Effector memory CD4-positive, alpha-beta T cell (primary cell): Measurements from ENCODE around the gene STAP2.

Experiments
- DNase-seq, 3 donors: peaks; one replicate each; pipeline ENCODE4 v3.0.0-alpha.2; 2020
- H3K27ac ChIP-seq: 2 replicates; pipeline ENCODE4 v1.7.0; 2013; ENCODE audit warnings: mild to moderate bottlenecking, low read length, moderate library complexity; ENCODE audit not compliant: insufficient read depth, poor library complexity, severe bottlenecking
- H3K27me3 ChIP-seq: replicated peaks from 2 replicates; pipeline ENCODE4 v1.7.0; 2013; ENCODE audit warnings: mild to moderate bottlenecking, low read length; ENCODE audit not compliant: insufficient read depth, control insufficient read depth, poor library complexity, severe bottlenecking
- H3K36me3 ChIP-seq: 2 replicates; pipeline ENCODE4 v1.7.0; 2013; ENCODE audit warnings: mild to moderate bottlenecking, low read length, moderate library complexity; ENCODE audit not compliant: control insufficient read depth, insufficient read depth
- H3K4me1 ChIP-seq: 2 replicates; pipeline ENCODE4 v1.7.0; 2013; ENCODE audit warnings: low read length, mild to moderate bottlenecking; ENCODE audit not compliant: control insufficient read depth, insufficient read depth, poor library complexity, severe bottlenecking
- H3K4me3 ChIP-seq: 2 replicates; pipeline ENCODE4 v1.7.0; 2013; ENCODE audit warnings: low read length, low read depth, mild to moderate bottlenecking; ENCODE audit not compliant: insufficient read depth, poor library complexity, severe bottlenecking
- H3K9me3 ChIP-seq: 2 replicates; pipeline ENCODE4 v1.7.0; 2013; ENCODE audit warnings: mild to moderate bottlenecking, low read length, moderate library complexity; ENCODE audit not compliant: control insufficient read depth

Gene STAP2

DNA sequence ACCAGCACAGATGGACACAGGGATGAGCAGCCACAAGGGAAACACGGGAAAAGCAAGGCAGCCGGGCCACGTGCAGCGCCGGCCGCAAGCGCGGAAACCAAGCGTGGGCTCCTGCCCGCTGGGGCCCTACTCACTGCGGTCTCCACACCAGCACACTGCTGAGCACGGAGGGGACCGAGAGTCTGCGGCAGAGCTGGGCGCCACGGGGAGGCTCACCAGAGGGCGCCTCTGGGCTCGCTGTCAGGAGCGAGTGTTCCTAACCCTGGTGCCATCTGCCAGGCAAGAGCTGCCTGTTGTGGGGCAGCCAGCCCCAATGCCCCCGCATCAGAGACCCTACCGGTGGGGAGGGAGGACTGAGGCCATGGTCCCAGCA is 31.2 kb upstream of the STAP2 start:
- H3K9me3 ChIP-seq: no peaks in the 10 kb centered on the region
- peak overlapping the region; percentile 76 for H3K4me3 ChIP-seq
- peaks cover 49% of the 10 kb centered on the region for H3K4me1 ChIP-seq
- H3K27me3 ChIP-seq: no peaks in the 10 kb centered on the region
- peaks cover 18% of the 10 kb centered on the region for H3K36me3 ChIP-seq
- H3K27ac ChIP-seq: peak overlapping the region; percentile 79
- DNase-seq: peak; percentile 56 to 61 (median 60)

DNA sequence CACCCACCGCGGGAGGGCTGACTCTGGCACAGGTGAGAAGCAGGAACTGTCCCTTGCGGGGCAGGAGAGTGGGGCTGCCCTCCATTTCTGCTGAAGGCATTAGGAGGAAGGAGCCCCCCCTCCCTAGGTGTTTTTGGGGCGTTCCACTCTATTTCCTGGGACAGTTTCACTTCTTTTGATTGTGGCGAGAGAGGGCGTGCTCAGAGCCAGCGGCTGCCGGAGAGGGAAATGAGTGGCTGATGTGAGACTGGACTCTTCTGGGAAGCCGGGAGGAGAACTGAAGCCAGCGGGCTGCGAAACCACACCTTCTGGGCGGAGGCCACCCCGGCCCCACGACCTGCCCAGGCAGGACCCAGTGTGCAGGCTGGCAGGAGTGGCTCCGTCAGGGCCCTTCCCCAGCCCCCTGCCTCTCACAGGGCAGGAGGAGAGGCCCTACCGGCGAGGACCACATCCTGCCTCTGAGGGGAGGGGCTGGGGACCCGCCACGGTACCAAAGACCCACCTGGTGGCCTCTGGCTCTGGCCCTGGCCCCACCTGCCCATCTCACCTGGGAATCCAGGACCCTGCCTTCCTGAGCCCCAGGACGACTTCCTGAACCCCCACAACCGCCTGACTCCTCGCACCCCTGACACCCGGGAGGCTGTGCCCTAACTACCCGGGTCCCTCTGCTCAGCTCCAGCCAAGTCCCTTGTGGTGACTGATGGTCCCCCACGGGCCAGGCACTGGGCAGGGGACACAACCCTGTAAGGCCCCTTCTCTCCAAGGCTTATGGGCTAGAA is 30.7 kb upstream of the STAP2 start:
- Histone ChIP-seq H3K9me3 (no peaks in the 10 kb centered on the region), H3K4me3 (peak overlapping the region; percentile 76), H3K36me3 (peaks cover 19% of the 10 kb centered on the region), H3K4me1 (peaks cover 43% of the 10 kb centered on the region), H3K27ac (peak overlapping the region; percentile 79), H3K27me3 (no peaks in the 10 kb centered on the region)
- peak; percentile 65 to 71 (median 68) for DNase-seq

DNA sequence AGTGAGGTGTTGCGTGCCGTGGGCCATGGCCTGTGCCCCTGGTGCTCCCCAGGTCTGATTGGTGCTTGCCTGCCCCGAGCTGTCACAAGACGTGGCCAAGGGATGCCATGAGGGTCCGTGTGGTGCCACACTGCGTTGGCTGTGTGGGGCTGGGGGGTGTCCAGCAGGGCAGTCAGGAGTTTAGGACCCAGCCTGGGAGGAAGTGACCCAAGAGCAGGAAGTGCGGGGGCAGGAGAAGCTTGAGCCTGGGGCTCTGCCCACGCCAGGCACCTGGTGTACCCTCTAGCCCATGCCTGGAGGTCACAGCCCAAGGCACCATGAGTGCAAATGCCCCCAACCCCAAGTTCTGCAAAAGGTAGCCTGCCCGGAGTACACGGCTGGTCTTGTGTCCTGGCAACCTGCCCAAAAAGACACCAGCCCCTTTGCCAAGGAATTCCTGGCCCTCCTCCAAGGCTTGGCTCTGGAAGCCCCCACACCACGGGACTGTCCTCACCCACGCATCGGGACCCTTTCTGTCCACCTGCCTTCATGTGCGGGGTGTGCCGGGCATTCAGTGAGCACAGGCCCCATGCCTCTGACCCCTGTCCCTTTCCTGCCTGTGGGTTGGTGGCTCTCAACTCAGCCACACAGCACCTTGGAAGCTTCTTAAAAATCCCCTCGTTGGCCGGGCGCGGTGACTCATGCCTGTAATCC is 29.6 kb upstream of the STAP2 start:
- Histone ChIP-seq H3K4me1 (peaks cover 41% of the 10 kb centered on the region), H3K36me3 (peaks cover 29% of the 10 kb centered on the region), H3K9me3 (no peaks in the 10 kb centered on the region), H3K4me3 (no peak overlapping the region), H3K27me3 (no peaks in the 10 kb centered on the region), H3K27ac (peak overlapping the region; percentile 79)
- DNase-seq: no peak

DNA sequence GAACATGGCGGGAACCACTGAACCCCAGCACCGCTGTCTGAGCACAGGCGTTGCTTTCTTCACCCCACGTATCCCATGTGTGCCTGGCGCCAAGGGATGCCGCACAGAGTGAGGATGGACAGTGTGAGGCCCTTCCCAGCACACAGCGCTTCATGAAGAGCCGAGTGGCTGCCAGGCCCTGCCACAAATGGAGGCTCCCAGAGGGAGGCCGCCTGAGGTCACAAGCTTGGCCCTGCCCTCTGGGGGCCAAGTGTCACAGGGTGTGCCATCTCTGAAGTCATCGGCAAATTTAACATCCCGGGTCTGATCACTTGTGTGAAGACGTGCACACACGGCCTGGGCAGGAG is 29.1 kb upstream of the STAP2 start:
- Histone ChIP-seq H3K4me1 (peaks cover 38% of the 10 kb centered on the region), H3K4me3 (no peak overlapping the region), H3K27me3 (no peaks in the 10 kb centered on the region), H3K36me3 (peaks cover 34% of the 10 kb centered on the region), H3K27ac (peak overlapping the region; percentile 79), H3K9me3 (no peaks in the 10 kb centered on the region)
- DNase-seq: no peak

DNA sequence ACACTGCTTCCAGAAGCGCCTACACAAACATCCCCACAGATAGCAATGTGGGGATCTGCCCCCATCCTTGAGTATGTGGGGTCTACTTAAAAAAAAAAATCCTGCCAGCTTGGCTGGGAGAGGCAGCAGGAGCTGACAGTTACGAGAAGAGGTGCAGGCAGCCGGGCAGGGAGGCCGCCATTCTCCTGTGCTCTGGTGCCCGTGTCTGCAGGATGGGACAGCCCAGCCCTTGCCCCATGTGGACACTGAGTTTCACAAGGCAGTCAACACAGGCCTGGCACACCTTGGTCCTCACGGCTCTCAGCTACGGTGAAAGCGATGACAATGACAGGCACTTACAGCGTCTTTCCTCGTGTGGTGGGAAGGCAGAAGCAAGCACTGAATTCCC is 28.7 kb upstream of the STAP2 start:
- no peak for DNase-seq
- no peaks in the 10 kb centered on the region for H3K27me3 ChIP-seq
- H3K36me3 ChIP-seq: peaks cover 38% of the 10 kb centered on the region
- no peak overlapping the region for H3K4me3 ChIP-seq
- no peaks in the 10 kb centered on the region for H3K9me3 ChIP-seq
- no peak overlapping the region for H3K27ac ChIP-seq
- H3K4me1 ChIP-seq: peaks cover 34% of the 10 kb centered on the region

DNA sequence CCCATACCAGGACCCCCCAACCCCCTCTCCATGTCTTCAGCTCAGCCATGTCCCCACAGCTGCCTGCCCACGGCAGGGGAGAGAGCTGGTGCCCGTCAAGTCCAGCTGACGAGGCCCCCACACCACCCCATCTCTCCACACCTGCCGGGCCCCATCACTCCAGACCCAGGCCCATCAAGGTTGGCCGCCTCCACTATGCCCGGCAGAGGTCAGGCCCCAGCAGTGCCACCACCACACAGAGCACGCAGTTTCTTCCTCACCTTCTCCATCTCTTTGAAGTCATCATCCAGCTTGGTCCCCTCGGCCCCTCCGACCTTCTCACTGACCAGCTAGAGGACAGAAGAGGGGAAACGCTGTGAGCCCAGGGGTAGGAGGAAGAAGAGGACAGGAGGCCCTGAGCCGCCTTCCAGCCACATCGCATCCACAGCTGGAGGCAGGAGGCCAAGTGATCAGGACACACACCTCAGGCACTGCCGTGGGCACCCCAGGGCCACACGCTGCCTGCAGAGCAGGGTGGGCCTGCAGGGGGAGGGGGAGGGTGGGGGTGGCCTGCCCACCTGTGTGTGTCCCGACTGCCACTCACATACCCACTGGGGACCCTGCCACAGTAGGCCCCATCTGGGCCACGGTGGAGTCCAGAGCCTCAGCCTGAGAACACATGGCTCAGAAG is 28.2 kb upstream of the STAP2 start:
- Histone ChIP-seq H3K4me1 (peaks cover 31% of the 10 kb centered on the region), H3K36me3 (peaks cover 40% of the 10 kb centered on the region), H3K27ac (no peak overlapping the region), H3K27me3 (no peaks in the 10 kb centered on the region), H3K9me3 (no peaks in the 10 kb centered on the region), H3K4me3 (no peak overlapping the region)
- no peak for DNase-seq

DNA sequence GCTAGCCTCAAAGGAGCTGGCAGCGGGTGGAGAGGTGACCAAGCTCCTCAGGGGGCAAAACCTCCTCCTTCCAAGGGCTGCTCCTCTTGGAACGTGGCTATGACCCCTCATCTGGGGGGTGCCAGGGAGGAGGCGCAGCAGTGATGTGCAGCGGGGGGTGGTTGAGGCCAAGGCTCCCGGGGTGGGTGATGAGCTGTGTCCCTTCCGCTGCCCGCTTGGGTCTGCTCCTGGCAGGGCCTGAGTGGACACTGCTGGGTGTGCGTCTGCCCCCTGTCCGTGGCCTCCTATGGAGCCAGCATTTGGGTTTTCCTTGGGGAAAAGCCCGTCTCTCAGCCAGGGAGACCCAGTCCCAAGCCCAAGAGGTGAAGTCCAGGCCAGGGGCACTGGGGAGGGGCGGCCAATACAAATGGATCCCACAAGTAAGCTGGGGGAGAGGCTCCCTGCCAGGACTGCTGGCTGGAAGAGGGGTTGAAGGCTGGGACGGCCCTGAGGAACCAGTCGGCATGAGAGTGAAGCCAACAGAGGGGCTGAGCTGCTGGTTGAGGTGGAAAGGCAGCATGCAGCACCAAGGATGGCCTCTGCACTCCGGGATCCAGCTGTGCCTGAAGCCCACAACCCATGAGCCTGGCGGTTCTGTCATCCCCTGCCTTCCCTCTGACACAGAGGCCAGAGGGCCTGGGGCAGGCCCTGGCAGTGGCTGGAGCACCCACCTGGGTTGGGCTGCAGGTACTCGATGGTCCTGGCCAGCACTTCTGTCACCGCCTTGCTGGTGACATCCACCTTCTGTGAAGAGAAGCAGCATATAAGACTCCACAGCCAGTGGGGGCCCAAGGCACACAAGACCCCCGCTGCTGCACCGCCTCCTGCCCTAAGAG is 27.4 kb upstream of the STAP2 start:
- Histone ChIP-seq H3K9me3 (no peaks in the 10 kb centered on the region), H3K36me3 (peaks cover 48% of the 10 kb centered on the region), H3K4me1 (peaks cover 30% of the 10 kb centered on the region), H3K4me3 (no peak overlapping the region), H3K27me3 (no peaks in the 10 kb centered on the region), H3K27ac (no peak overlapping the region)
- DNase-seq: no peak

DNA sequence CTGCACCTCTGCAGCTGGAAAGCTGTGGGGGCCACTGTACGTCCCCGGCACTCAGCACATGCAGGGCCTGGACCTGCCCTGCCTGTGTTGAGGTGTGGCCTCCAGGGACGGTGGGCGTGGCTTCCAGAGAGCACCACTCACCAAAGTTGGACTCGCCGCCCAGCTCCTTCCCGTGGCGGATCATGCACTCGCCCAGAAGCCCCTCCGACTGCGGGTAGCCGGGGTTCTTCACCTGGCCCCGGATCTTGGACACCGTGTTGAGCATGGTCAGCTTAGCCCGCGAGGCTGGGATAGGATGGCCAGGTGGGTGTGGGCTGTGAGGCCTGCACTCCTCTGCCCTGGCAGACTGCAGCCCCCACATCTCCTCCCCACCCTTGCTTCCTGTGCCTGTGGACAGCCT is 26.7 kb upstream of the STAP2 start:
- Histone ChIP-seq H3K36me3 (peaks cover 55% of the 10 kb centered on the region), H3K27me3 (no peaks in the 10 kb centered on the region), H3K9me3 (no peaks in the 10 kb centered on the region), H3K4me1 (peaks cover 24% of the 10 kb centered on the region), H3K4me3 (no peak overlapping the region), H3K27ac (no peak overlapping the region)
- DNase-seq: no peak

DNA sequence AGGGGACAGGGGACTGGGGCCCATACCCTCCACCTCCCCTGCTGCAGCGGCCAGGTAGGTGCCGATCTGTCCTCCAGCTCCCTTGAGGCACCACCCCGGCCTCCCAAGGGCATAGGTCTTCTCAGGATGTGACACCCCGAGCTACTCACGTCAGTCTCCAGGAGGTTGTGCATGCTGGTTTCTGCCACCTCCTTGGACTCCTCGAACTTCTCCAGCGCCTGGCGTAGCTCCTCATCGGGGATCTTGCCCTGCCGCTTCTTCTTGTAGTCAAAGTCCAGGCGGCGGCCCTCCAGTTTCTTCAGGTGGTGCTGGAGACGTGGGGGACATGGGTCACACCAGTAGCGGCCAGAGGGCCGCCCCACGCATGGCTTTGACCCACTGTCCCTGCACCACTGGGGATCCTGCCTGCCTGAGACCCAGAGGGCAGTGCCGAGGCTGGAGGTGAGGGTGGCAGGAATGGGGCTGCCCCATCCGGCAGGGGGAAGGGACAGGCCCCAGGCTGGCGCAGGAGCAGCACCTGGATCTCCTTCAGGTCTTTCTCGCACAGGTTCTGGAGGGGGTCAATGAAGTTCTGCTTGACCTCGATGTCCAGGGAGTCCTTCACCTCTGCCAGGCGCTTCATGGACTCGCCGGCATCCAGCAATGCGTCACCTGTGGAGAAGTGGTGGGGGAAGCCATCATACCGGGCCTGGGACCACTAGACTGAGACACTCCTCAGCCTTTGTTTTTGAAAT is 25.1 kb upstream of the STAP2 start:
- peaks cover 67% of the 10 kb centered on the region for H3K36me3 ChIP-seq

More for the DNA sequence above, 25.1 kb upstream of the STAP2 start:
- H3K4me1 ChIP-seq: peaks cover 8% of the 10 kb centered on the region
- H3K27ac ChIP-seq: no peak overlapping the region
- no peak overlapping the region for H3K4me3 ChIP-seq
- no peaks in the 10 kb centered on the region for H3K27me3 ChIP-seq
- no peaks in the 10 kb centered on the region for H3K9me3 ChIP-seq
- DNase-seq: no peak
